ENCODE data around the gene ZC3HAV1. TPM values are rescaled to one million over a fixed set of nuclear protein-coding genes. Genes with fewer than 3 reads are reported as not detected.

ZC3HAV1 gene
- total RNA-seq, 1 donor from 2014 or later, result 11.0 TPM

DNA sequence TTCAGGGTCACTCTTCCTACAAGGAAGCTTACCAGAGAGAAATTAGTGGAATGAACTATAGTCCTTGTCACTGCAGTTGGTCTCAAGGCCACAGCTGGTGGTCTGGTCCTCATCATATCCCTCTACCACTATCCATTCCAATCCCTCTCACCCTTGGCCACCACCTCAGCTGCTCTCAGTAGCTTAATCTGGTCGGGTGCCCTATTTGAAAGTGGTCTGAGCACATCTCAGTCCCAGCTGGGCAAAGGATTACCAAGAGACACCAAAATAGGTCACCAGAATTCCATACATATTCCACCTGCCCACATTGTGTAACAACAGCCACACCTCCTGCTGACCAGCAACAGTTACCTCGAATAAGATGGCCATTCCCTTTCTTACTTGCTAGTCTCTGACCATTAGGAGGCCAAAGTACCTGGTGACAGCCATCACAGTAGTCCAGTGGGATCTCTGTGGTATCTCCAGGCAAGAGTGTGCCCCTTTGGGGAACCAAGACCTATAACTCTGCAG, 3.3 kb upstream of the ZC3HAV1 start:
- no peaks in the 10 kb centered on the region for H3K79me2 ChIP-seq (ENCODE audit: low read depth)
- Mint-ChIP-seq H3K27ac (no peak overlapping the region), H3K36me3 (peaks cover 2% of the 10 kb centered on the region), H3K9me3 (peaks cover 3% of the 10 kb centered on the region), H3K4me3 (no peak overlapping the region), H3K27me3 (ENCODE audit: insufficient read depth, low read depth) (peaks cover 30% of the 10 kb centered on the region), H3K4me1 (peaks cover 10% of the 10 kb centered on the region)
- H3K9me3 ChIP-seq (ENCODE audit: low read depth), result no peaks in the 10 kb centered on the region
- H3K27ac ChIP-seq, result no peak overlapping the region
- no peak for DNase-seq (ENCODE audit: low spot score)
- peaks cover 22% of the 10 kb centered on the region for H3F3A ChIP-seq (ENCODE audit: low read depth)
- no peak for TF ChIP-seq EZH2phosphoT487 (IDR thresholded peaks at IDR 0.05)
- TF ChIP-seq, protein P1, sequence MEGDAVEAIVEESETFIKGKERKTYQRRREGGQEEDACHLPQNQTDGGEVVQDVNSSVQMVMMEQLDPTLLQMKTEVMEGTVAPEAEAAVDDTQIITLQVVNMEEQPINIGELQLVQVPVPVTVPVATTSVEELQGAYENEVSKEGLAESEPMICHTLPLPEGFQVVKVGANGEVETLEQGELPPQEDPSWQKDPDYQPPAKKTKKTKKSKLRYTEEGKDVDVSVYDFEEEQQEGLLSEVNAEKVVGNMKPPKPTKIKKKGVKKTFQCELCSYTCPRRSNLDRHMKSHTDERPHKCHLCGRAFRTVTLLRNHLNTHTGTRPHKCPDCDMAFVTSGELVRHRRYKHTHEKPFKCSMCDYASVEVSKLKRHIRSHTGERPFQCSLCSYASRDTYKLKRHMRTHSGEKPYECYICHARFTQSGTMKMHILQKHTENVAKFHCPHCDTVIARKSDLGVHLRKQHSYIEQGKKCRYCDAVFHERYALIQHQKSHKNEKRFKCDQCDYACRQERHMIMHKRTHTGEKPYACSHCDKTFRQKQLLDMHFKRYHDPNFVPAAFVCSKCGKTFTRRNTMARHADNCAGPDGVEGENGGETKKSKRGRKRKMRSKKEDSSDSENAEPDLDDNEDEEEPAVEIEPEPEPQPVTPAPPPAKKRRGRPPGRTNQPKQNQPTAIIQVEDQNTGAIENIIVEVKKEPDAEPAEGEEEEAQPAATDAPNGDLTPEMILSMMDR (IDR thresholded peaks at IDR 0.05), result no peak
- TF ChIP-seq EZH2 (IDR thresholded peaks at IDR 0.05), result no peak
- H3K9ac ChIP-seq, result no peak overlapping the region
- peaks cover 42% of the 10 kb centered on the region for H3K27me3 ChIP-seq
- peaks cover 3% of the 10 kb centered on the region for H3K4me1 ChIP-seq
- no peak overlapping the region for H2AFZ ChIP-seq (replicated peaks)
- no peaks in the 10 kb centered on the region for H4K20me1 ChIP-seq (ENCODE audit: low read depth)
- no peak overlapping the region for H3K4me3 ChIP-seq
- H3K36me3 ChIP-seq, result no peaks in the 10 kb centered on the region
- no peak overlapping the region for H3K4me2 ChIP-seq

GRCh38 chr7:139112316-139112715, 2.8 kb upstream of the ZC3HAV1 start:
- Histone ChIP-seq H3K4me3 (no peak overlapping the region), H3K27ac (no peak overlapping the region), H3K4me1 (peaks cover 5% of the 10 kb centered on the region), H3K36me3 (no peaks in the 10 kb centered on the region), H3K4me2 (no peak overlapping the region), H4K20me1 (ENCODE audit: low read depth) (no peaks in the 10 kb centered on the region), H2AFZ (replicated peaks) (no peak overlapping the region), H3K79me2 (ENCODE audit: low read depth) (no peaks in the 10 kb centered on the region), H3K9me3 (ENCODE audit: low read depth) (no peaks in the 10 kb centered on the region), H3K9ac (no peak overlapping the region), H3K27me3 (peaks cover 46% of the 10 kb centered on the region), H3F3A (ENCODE audit: low read depth) (peaks cover 25% of the 10 kb centered on the region)
- Mint-ChIP-seq H3K27me3 (ENCODE audit: insufficient read depth, low read depth) (peaks cover 33% of the 10 kb centered on the region), H3K36me3 (peaks cover 2% of the 10 kb centered on the region), H3K9me3 (peaks cover 3% of the 10 kb centered on the region), H3K4me1 (peaks cover 12% of the 10 kb centered on the region), H3K27ac (no peak overlapping the region), H3K4me3 (no peak overlapping the region)
- TF ChIP-seq EZH2phosphoT487 (IDR thresholded peaks at IDR 0.05) (no peak), EZH2 (IDR thresholded peaks at IDR 0.05) (no peak)
- TF ChIP-seq, protein P1 (IDR thresholded peaks at IDR 0.05), result no peak
- DNase-seq (ENCODE audit: low spot score), result no peak

DNA sequence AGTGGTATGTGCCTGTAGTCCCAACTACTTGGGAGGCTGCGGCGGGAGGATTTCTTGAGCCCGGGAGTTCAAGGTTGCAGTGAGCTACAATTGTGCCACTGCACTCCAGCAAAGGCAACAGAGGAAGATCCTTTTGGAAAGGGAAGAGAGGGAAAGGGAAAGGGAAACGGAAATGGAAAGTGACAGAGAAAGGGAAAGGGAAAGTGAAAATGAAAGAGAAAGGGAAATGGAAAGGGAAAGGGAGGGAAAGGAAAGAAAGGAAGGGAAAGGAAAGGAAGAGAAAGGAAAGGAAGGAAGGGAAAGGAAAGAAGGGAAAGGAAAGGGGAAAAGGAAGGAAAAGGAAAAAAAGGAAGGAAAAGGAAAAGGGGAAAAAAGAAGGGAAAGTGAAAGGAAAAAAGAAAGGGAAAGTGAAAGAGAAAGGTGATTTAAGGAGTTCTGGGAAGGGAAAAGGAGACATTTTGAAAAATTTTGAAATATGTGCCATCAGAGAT, 2.3 kb upstream of the ZC3HAV1 start:
- H3K36me3 ChIP-seq, result no peaks in the 10 kb centered on the region

More for the DNA sequence above, 2.3 kb upstream of the ZC3HAV1 start:
- Mint-ChIP-seq H3K36me3 (peaks cover 2% of the 10 kb centered on the region), H3K9me3 (peaks cover 3% of the 10 kb centered on the region), H3K27ac (no peak overlapping the region), H3K27me3 (ENCODE audit: insufficient read depth, low read depth) (peaks cover 37% of the 10 kb centered on the region), H3K4me1 (peaks cover 12% of the 10 kb centered on the region), H3K4me3 (no peak overlapping the region)
- Histone ChIP-seq H3K9me3 (ENCODE audit: low read depth) (no peaks in the 10 kb centered on the region), H3K27ac (no peak overlapping the region), H3K4me1 (peaks cover 5% of the 10 kb centered on the region), H3F3A (ENCODE audit: low read depth) (peaks cover 25% of the 10 kb centered on the region), H3K79me2 (ENCODE audit: low read depth) (peaks cover 3% of the 10 kb centered on the region), H2AFZ (replicated peaks) (no peak overlapping the region), H3K9ac (no peak overlapping the region), H3K4me3 (no peak overlapping the region), H4K20me1 (ENCODE audit: low read depth) (no peaks in the 10 kb centered on the region), H3K4me2 (no peak overlapping the region), H3K27me3 (peaks cover 51% of the 10 kb centered on the region)
- no peak for TF ChIP-seq EZH2phosphoT487 (IDR thresholded peaks at IDR 0.05)
- TF ChIP-seq, protein P1 (IDR thresholded peaks at IDR 0.05), result no peak
- no peak for DNase-seq (ENCODE audit: low spot score)
